Measurements from ENCODE around the gene COL27A1.

The COL27A1 gene

GRCh38 chr9:114247491-114247890, 92.2 kb downstream of the COL27A1 start:
- no peak for TF ChIP-seq CTCF (IDR thresholded peaks at IDR 0.05; ENCODE audit: low read depth, low read length)
- no peak overlapping the region for H3K4me3 ChIP-seq (ENCODE audit: low read depth, low read length)

DNA sequence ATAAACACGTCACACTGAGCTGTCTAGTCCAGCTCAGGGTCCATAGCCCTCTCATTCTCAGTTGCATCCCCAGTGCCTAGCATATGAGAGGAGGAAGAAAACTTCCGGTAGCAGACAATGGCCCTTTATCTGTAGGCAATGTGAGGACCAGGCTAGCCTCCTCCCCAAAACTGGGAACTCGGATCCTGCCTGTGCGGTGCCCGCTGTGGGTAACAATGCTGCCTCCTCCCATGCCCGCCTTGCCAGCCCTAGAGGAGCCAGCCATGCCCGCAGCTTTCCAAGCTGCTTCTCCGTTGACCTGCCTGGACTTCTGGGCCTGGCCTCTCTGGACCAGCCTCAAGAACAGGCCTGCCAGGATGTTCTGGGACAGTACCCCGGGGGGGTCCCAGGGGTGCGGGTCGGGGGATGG, 93.0 kb downstream of the COL27A1 start:
- no peak for TF ChIP-seq CTCF (IDR thresholded peaks at IDR 0.05; ENCODE audit: low read depth, low read length)
- no peak overlapping the region for H3K4me3 ChIP-seq (ENCODE audit: low read depth, low read length)

DNA sequence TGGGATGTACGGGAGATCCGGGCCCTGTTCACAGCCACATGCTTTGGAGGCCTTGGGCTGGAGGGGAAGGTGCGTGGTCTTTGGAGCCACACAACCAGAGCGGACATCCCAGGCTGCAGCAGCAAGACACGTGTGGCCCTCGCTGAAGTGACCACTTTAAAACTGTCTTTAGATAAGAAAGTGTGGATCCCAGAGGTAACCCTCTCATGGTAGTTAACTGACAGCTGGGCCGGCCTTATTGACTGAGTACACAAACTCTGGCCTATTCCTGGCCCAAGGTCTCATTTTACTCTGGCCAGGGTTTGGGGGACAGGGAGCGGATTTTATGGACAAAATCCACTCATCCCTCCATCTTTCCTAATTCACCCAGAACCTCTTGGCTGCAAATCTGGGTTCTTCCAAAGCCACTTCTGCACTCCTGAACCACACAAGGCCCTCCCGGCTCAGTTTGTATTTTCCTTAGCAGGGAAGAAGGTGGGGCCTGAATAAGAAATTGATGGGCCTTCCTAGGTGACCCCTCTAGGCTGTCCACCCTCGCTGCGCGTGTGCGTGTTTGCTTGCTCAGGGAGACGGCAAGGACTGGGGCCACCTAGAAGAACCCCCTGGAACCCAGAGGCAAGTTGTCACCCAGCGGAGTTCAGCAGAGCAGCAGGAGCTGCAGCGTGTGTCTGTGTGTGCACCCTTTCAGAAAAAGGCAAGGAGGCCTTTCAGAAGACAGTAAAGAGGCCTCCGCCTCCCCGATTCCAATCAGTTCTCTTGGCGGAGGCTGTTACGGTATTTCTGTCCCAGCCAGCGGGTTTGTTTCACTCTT, 94.3 kb downstream of the COL27A1 start:
- TF ChIP-seq CTCF (IDR thresholded peaks at IDR 0.05; ENCODE audit: low read depth, low read length) = no peak
- H3K4me3 ChIP-seq (ENCODE audit: low read depth, low read length) = no peak overlapping the region

GRCh38 chr9:114250235-114250568, 94.9 kb downstream of the COL27A1 start:
- no peak overlapping the region for H3K4me3 ChIP-seq (ENCODE audit: low read depth, low read length)
- TF ChIP-seq CTCF (IDR thresholded peaks at IDR 0.05; ENCODE audit: low read depth, low read length) = no peak

DNA sequence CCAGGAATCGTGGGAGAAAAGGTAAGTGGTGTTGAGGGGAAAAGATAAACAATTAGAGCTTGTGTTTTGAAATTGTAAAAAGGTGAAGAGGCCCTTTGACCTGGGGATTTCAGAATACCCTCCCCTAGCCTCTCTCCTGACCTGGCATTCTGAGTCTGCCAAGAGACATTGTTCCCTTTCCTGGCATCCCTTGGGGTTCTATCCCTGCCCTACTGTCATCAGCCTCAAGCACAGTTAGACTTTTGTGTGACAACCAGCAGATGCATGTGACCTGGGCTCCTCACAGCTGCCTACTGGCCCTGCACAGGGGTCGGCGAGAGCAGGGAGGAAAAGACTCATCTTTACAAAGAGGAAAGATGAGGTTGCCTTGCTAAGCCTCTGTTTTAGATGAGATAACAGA, 95.3 kb downstream of the COL27A1 start:
- H3K4me3 ChIP-seq (ENCODE audit: low read depth, low read length) = no peak overlapping the region
- no peak for TF ChIP-seq CTCF (IDR thresholded peaks at IDR 0.05; ENCODE audit: low read depth, low read length)

GRCh38 chr9:114252394-114252793, 97.1 kb downstream of the COL27A1 start:
- no peak for TF ChIP-seq CTCF (IDR thresholded peaks at IDR 0.05; ENCODE audit: low read depth, low read length)
- no peak overlapping the region for H3K4me3 ChIP-seq (ENCODE audit: low read depth, low read length)

GRCh38 chr9:114256827-114257328, 101.5 kb downstream of the COL27A1 start:
- H3K4me3 ChIP-seq (ENCODE audit: low read depth, low read length) = no peak overlapping the region
- no peak for TF ChIP-seq CTCF (IDR thresholded peaks at IDR 0.05; ENCODE audit: low read depth, low read length)

Data from WI38 (cell line).